Activated effector memory CD4-positive, alpha-beta T cell treated with Interleukin-2 at 50 U/mL for 16 hours (primary cell): ENCODE data around the gene MAPK4.

Source experiments
- DNase-seq: peaks from one replicate; pipeline ENCODE4 v3.0.0-alpha.2; 2020

The MAPK4 gene

GRCh38 chr18:50726960-50727589 lies 167.2 kb downstream of the MAPK4 start:
- no peak for DNase-seq

GRCh38 chr18:50727721-50728471 lies 168.0 kb downstream of the MAPK4 start:
- no peak for DNase-seq

- DNase-seq = no peak
Measured at GRCh38 chr18:50729376-50729775, 169.5 kb downstream of the MAPK4 start.

GRCh38 chr18:50729986-50730385 lies 170.1 kb downstream of the MAPK4 start:
- no peak for DNase-seq

GRCh38 chr18:50734342-50734741 lies 174.5 kb downstream of the MAPK4 start:
- DNase-seq = no peak

- no peak for DNase-seq
Measured at GRCh38 chr18:50734886-50735285, 175.0 kb downstream of the MAPK4 start.

GRCh38 chr18:50737127-50737526 lies 177.2 kb downstream of the MAPK4 start:
- DNase-seq = no peak

GRCh38 chr18:50738098-50738757 lies 178.3 kb downstream of the MAPK4 start:
- no peak for DNase-seq

- no peak for DNase-seq
Measured at GRCh38 chr18:50742952-50743351, 183.1 kb downstream of the MAPK4 start.

- no peak for DNase-seq
Measured at GRCh38 chr18:50744253-50744652, 184.4 kb downstream of the MAPK4 start.

GRCh38 chr18:50745945-50746344 lies 186.1 kb downstream of the MAPK4 start:
- no peak for DNase-seq

GRCh38 chr18:50747849-50748242 lies 188.0 kb downstream of the MAPK4 start:
- no peak for DNase-seq

- no peak for DNase-seq
Measured at GRCh38 chr18:50748243-50749229, 188.6 kb downstream of the MAPK4 start.

- no peak for DNase-seq
Measured at GRCh38 chr18:50749421-50749820, 189.5 kb downstream of the MAPK4 start.

- DNase-seq = no peak
Measured at GRCh38 chr18:50749945-50750344, 190.1 kb downstream of the MAPK4 start.

GRCh38 chr18:50750546-50750945 lies 190.7 kb downstream of the MAPK4 start:
- DNase-seq = no peak

- no peak for DNase-seq
Measured at GRCh38 chr18:50751490-50751889, 191.6 kb downstream of the MAPK4 start.

GRCh38 chr18:50751947-50752346 lies 192.1 kb downstream of the MAPK4 start:
- DNase-seq = no peak

GRCh38 chr18:50753311-50753710 lies 193.4 kb downstream of the MAPK4 start:
- DNase-seq = no peak

GRCh38 chr18:50754297-50754696 lies 194.4 kb downstream of the MAPK4 start:
- no peak for DNase-seq

GRCh38 chr18:50757358-50757757 lies 197.5 kb downstream of the MAPK4 start:
- no peak for DNase-seq

- no peak for DNase-seq
Measured at GRCh38 chr18:50769463-50769862, 209.6 kb downstream of the MAPK4 start.

GRCh38 chr18:50775207-50775606 lies 215.3 kb downstream of the MAPK4 start:
- DNase-seq = no peak
